GM23338 (cell line): ENCODE results near the gene CANX. TPM values are rescaled to one million over a fixed set of nuclear protein-coding genes. Genes with fewer than 3 reads are reported as not detected.
"Not testable (repeated sequence)": the region's sequence is repeated elsewhere in the genome, so short reads cannot be mapped to it uniquely, and the experiment has no call there.

ENCODE experiments used
- ATAC-seq: fragments of 200-7000 bp; cut with Tn5 transposase; 3 replicates; pipeline ENCODE4 v1.9.1; 2020
- DNase-seq: peaks from one replicate; pipeline ENCODE4 v3.0.0-alpha.2; 2015; ENCODE audit warnings: low spot score
- H2AFZ ChIP-seq: fragments of 200-600 bp; sonication (generic); 2 replicates; pipeline ENCODE4 v1.8.0; 2016; ENCODE audit warnings: antibody characterized with exemption, mild to moderate bottlenecking, moderate library complexity
- H3F3A ChIP-seq: fragments of 200-600 bp; sonication (generic); replicated peaks from 2 replicates; pipeline ENCODE4 v1.8.0; 2017; ENCODE audit warnings: antibody characterized with exemption, mixed run types, low read depth
- H3K27ac ChIP-seq: fragments of 200-600 bp; sonication (generic); 2 replicates; pipeline ENCODE4 v1.6.1; 2016; ENCODE audit warnings: low read depth
- H3K27me3 ChIP-seq: fragments of 200-600 bp; sonication (generic); 2 replicates; pipeline ENCODE4 v1.8.0; 2016; ENCODE audit warnings: mild to moderate bottlenecking, mixed run types, moderate library complexity; ENCODE audit not compliant: insufficient read depth
- H3K36me3 ChIP-seq: fragments of 200-600 bp; sonication (generic); 2 replicates; pipeline ENCODE4 v1.8.0; 2016; ENCODE audit warnings: mild to moderate bottlenecking; ENCODE audit not compliant: insufficient read depth
- H3K4me1 ChIP-seq: fragments of 200-600 bp; sonication (generic); 2 replicates; pipeline ENCODE4 v1.8.0; 2016; ENCODE audit warnings: mild to moderate bottlenecking, moderate library complexity; ENCODE audit not compliant: insufficient read depth
- H3K4me2 ChIP-seq: fragments of 200-600 bp; sonication (generic); 2 replicates; pipeline ENCODE4 v1.7.1; 2017; ENCODE audit warnings: mixed run types
- H3K4me3 ChIP-seq: fragments of 200-600 bp; sonication (generic); 2 replicates; pipeline ENCODE4 v1.6.1; 2016; ENCODE audit warnings: mixed run types
- H3K79me2 ChIP-seq: fragments of 200-600 bp; sonication (generic); replicated peaks from 2 replicates; pipeline ENCODE4 v1.8.0; 2017; ENCODE audit warnings: mild to moderate bottlenecking; ENCODE audit not compliant: insufficient read depth
- H3K9me2 ChIP-seq: fragments of 200-600 bp; sonication (generic); 2 replicates; pipeline ENCODE4 v1.8.0; 2017; ENCODE audit not compliant: insufficient read depth
- H4K20me1 ChIP-seq: fragments of 200-600 bp; sonication (generic); replicated peaks from 2 replicates; pipeline ENCODE4 v1.8.0; 2017; ENCODE audit warnings: mild to moderate bottlenecking; ENCODE audit not compliant: insufficient read depth
- H3K27ac Mint-ChIP-seq: 2 replicates; pipeline ENCODE4 v1.8.0; 2020; ENCODE audit warnings: inconsistent platforms, mild to moderate bottlenecking, moderate library complexity, mixed read lengths
- H3K27me3 Mint-ChIP-seq: 3 replicates; pipeline ENCODE4 v1.8.0; 2022; ENCODE audit warnings: low read depth, mild to moderate bottlenecking, moderate library complexity, mixed read lengths, inconsistent platforms; ENCODE audit not compliant: insufficient read depth, poor library complexity
- H3K36me3 Mint-ChIP-seq: 3 replicates; pipeline ENCODE4 v1.8.0; 2021; ENCODE audit warnings: low read depth, mild to moderate bottlenecking, inconsistent platforms, moderate library complexity, mixed read lengths
- H3K4me1 Mint-ChIP-seq: 3 replicates; pipeline ENCODE4 v1.8.0; 2020; ENCODE audit warnings: mild to moderate bottlenecking, inconsistent platforms, mixed read lengths
- H3K4me3 Mint-ChIP-seq: 3 replicates; pipeline ENCODE4 v1.8.0; 2021; ENCODE audit warnings: moderate library complexity, mild to moderate bottlenecking, inconsistent platforms, mixed read lengths
- H3K9me3 Mint-ChIP-seq: 3 replicates; pipeline ENCODE4 v1.8.0; 2020; ENCODE audit warnings: moderate library complexity, mild to moderate bottlenecking, inconsistent platforms, mixed read lengths
- EZH2phosphoT487 ChIP-seq: fragments of 200-600 bp; sonication (generic); IDR thresholded peaks from one replicate; pipeline ENCODE4 v1.8.1; 2018; ENCODE audit warnings: antibody characterized with exemption; ENCODE audit not compliant: unreplicated experiment
- POLR2AphosphoS5 ChIP-seq: IDR thresholded peaks from 2 replicates; pipeline ENCODE4 v1.6.1; 2016; ENCODE audit warnings: antibody characterized with exemption, low read depth
- STAT1 ChIP-seq: IDR thresholded peaks from one replicate; pipeline ENCODE4 v1.6.1; 2016; ENCODE audit warnings: antibody characterized with exemption; ENCODE audit not compliant: unreplicated experiment
- ZNF114 ChIP-seq: fragments of 250-450 bp; sonication (Bioruptor Pico); IDR thresholded peaks from 2 replicates; pipeline ENCODE4 v1.5.0; 2020; ENCODE audit warnings: mild to moderate bottlenecking, moderate library complexity
- polyA plus RNA-seq: library from polyadenylated mRNA; unstranded; fragments of >200 nt; fragmentation: Nextera tagmentation; extraction: Ambion mirVana; gene quantifications from 2 replicates; pipeline ENCODE4 v1.2.1, GENCODE V29; 2016
- total RNA-seq: library from RNA; depleted of rRNA; stranded (reverse); fragments of >200 nt; shearing (Covaris generic); gene quantifications from 2 replicates; pipeline ENCODE4 v1.2.3, GENCODE V29; 2014
- TF ChIP-seq, protein P1 (sequence below): IDR thresholded peaks from 2 replicates; pipeline ENCODE4 v1.6.1; 2016; ENCODE audit warnings: antibody characterized with exemption
- TF ChIP-seq, protein P2 (sequence below), 2 experiments: fragments of 200-600 bp in 1 of 2; sonication (generic) in 1 of 2; conservative IDR thresholded peaks; 2 replicates each; pipeline versions ENCODE4 v1.5.1 to v1.6.1; 2016 to 2017; ENCODE audit warnings: antibody characterized with exemption in 2 of 2, low read depth in 2 of 2, mild to moderate bottlenecking in 2 of 2, moderate library complexity in 1 of 2

CANX gene
- total and polyA plus RNA-seq, 2 experiments from 2014 or later: 177 to 530 TPM

DNA sequence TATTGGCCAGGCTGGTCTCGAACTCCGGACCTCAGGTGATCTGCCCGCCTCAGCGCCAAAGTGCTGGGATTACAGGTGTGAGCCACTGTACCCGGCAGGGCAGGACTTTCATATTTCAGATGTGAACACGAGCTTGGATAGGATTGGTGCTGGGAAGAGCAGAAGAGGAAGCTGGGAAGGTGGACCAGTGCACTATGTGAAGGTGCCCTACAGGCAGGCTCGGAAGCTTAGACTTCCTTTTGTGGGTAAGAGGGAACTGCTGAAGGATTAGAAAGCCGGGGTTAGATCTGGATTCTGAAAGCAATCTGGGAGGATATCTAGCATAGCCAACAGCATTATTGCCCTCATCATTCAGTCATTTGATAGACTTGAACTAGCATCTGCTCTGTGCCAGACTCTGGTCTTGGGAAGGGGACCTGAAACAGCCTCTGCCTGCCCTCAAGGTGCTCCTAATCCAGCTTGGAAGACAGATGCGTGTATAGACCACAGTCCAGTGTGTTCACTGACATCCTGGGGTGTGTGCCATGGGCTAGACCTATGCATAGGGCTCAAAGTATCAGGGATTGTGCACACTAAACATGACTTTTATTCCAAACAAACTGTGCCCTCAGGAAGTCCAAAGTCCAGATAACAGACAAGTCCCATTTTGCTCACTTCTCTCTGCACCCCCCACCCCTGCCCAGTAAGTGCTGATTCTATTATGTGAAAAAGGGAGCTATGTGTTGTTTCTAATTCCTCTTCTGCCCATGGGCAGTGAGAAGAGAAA lies 18.6 kb upstream of the CANX start:
- no peak overlapping the region for H3K4me2 ChIP-seq
- no peak overlapping the region for H2AFZ ChIP-seq
- no peak for DNase-seq
- peak overlapping the region; percentile 54 for H3K4me3 Mint-ChIP-seq
- TF ChIP-seq EZH2phosphoT487 (no peak), ZNF114 (CRISPR knock-in tag) (no peak), STAT1 (no peak)
- TF ChIP-seq, protein P1, sequence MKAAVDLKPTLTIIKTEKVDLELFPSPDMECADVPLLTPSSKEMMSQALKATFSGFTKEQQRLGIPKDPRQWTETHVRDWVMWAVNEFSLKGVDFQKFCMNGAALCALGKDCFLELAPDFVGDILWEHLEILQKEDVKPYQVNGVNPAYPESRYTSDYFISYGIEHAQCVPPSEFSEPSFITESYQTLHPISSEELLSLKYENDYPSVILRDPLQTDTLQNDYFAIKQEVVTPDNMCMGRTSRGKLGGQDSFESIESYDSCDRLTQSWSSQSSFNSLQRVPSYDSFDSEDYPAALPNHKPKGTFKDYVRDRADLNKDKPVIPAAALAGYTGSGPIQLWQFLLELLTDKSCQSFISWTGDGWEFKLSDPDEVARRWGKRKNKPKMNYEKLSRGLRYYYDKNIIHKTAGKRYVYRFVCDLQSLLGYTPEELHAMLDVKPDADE: no peak
- H3K9me2 ChIP-seq: no peaks in the 10 kb centered on the region
- no peak overlapping the region for H3K4me3 ChIP-seq
- H3F3A ChIP-seq: 0 out of 2 replicates have a peak, but pooled peaks cover 11% of the 10 kb centered on the region
- no peak for ATAC-seq
- no peaks in the 10 kb centered on the region; the same call in 1 of the 2 replicates for H3K36me3 ChIP-seq
- peaks cover 10% of the 10 kb centered on the region for H3K4me1 Mint-ChIP-seq
- peaks cover 10% of the 10 kb centered on the region; the same call in 2 of the 3 replicates for H3K9me3 Mint-ChIP-seq
- H3K27me3 Mint-ChIP-seq: peaks cover 13% of the 10 kb centered on the region
- no peaks in the 10 kb centered on the region; the same call in 1 of the 2 replicates for H3K27me3 ChIP-seq
- no peaks in the 10 kb centered on the region; the same call in 1 of the 2 replicates for H4K20me1 ChIP-seq
- peaks cover 21% of the 10 kb centered on the region for H3K36me3 Mint-ChIP-seq
- no peaks in the 10 kb centered on the region for H3K4me1 ChIP-seq
- H3K79me2 ChIP-seq: 0 out of 2 replicates have a peak, but pooled peaks cover 7% of the 10 kb centered on the region
- H3K27ac ChIP-seq: no peak overlapping the region
- no peak overlapping the region for H3K27ac Mint-ChIP-seq

DNA sequence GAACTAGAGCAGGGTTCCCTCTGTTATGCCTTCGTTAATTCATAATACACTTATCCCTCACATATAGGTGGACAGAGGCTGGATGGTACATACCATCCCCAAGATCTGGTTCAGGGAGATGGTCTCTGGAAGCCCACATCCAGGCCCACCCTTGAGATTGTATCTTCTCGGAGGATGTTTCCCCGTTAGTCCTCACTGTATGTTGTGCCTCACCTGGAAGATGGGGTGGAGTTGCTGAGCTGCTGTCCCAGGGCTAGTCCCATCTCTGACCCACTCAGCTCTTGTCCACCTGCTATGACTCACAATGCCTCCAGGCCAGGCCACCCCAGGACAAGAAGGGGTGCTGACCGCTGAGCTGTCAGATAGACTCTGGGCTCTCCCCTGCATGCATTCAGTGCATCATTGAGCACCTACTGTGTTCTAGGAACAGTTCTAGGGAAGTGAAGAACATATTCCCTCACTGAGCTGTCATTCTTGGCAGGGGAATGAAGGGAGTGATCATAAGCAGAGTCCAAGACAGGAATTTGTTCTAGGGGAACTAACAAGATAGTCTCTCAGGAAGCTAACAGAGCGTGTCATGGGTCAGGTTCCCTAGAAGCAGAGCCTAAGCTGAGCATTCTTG lies 17.9 kb upstream of the CANX start, which contains the start of gene CBY3:
Gene CBY3 (minus strand): TSS at position 255 of the 622 bp plus-strand sequence. CDS start 116 bp downstream, at position 139.
- H3K27ac Mint-ChIP-seq: no peak within 1 kb of the TSS
- H4K20me1 ChIP-seq: no peaks in the 10 kb centered on the region
- no peaks in the 10 kb centered on the region for H3K9me2 ChIP-seq
- no peak within 1 kb of the TSS for H2AFZ ChIP-seq
- H3K36me3 Mint-ChIP-seq: peaks cover 17% of the 10 kb centered on the region
- 0 out of 2 replicates have a peak, but pooled peaks cover 11% of the 10 kb centered on the region for H3F3A ChIP-seq
- H3K27me3 Mint-ChIP-seq: peaks cover 14% of the 10 kb centered on the region
- TF ChIP-seq STAT1 (no peak), ZNF114 (CRISPR knock-in tag) (no peak), POLR2AphosphoS5 (0 out of 2 replicates have a peak, but pooled peaks have one; percentile 17), EZH2phosphoT487 (no peak)
- TF ChIP-seq, protein P2, sequence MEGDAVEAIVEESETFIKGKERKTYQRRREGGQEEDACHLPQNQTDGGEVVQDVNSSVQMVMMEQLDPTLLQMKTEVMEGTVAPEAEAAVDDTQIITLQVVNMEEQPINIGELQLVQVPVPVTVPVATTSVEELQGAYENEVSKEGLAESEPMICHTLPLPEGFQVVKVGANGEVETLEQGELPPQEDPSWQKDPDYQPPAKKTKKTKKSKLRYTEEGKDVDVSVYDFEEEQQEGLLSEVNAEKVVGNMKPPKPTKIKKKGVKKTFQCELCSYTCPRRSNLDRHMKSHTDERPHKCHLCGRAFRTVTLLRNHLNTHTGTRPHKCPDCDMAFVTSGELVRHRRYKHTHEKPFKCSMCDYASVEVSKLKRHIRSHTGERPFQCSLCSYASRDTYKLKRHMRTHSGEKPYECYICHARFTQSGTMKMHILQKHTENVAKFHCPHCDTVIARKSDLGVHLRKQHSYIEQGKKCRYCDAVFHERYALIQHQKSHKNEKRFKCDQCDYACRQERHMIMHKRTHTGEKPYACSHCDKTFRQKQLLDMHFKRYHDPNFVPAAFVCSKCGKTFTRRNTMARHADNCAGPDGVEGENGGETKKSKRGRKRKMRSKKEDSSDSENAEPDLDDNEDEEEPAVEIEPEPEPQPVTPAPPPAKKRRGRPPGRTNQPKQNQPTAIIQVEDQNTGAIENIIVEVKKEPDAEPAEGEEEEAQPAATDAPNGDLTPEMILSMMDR (conservative IDR thresholded peaks at IDR 0.05; ENCODE audit: low read depth in 2 of 2): no peak
- no peaks in the 10 kb centered on the region; the same call in 1 of the 2 replicates for H3K27me3 ChIP-seq
- H3K36me3 ChIP-seq: no peaks in the 10 kb centered on the region; the same call in 1 of the 2 replicates
- no peak for ATAC-seq
- H3K9me3 Mint-ChIP-seq: peaks cover 10% of the 10 kb centered on the region; the same call in 2 of the 3 replicates
- no peak for DNase-seq
- H3K4me3 Mint-ChIP-seq: peak within 1 kb of the TSS; percentile 54
- peaks cover 10% of the 10 kb centered on the region for H3K4me1 Mint-ChIP-seq
- no peaks in the 10 kb centered on the region for H3K4me1 ChIP-seq
- H3K79me2 ChIP-seq: 0 out of 2 replicates have a peak, but pooled peaks cover 7% of the 10 kb centered on the region
- H3K27ac ChIP-seq: no peak within 1 kb of the TSS
- H3K4me3 ChIP-seq: no peak within 1 kb of the TSS
- no peak within 1 kb of the TSS for H3K4me2 ChIP-seq

DNA sequence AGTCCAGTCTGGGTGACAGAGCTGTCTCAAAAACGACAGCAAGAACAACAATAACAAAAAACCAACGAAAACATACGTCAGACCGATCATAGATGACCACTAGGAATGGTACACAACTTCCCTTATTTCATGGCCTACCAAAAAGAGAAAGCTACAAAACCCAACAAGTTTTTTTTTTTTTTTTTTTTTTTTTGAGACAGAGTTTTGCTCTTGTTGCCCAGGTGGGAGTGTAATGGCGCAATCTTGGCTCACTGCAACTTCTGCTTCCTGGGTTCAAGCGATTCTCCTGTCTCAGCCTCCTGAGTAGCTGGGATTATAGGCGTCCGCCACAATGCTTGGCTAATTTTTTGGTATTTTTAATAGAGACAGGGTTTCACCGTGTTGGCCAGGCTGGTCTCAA lies 9.6 kb upstream of the CANX start:
- not testable (repeated sequence) for ATAC-seq, H3K4me1 Mint-ChIP-seq, H2AFZ ChIP-seq, H3K27me3 Mint-ChIP-seq, H3K27ac ChIP-seq, H3K4me3 Mint-ChIP-seq, H3K27ac Mint-ChIP-seq, H3K79me2 ChIP-seq, H3F3A ChIP-seq, H3K36me3 ChIP-seq, H3K4me3 ChIP-seq, H3K36me3 Mint-ChIP-seq, H3K4me2 ChIP-seq, H3K27me3 ChIP-seq, H3K9me3 Mint-ChIP-seq, H3K9me2 ChIP-seq, H4K20me1 ChIP-seq, H3K4me1 ChIP-seq, DNase-seq
